B cell (primary cell): ENCODE data around the gene PDE12. TPM values are rescaled to one million over a fixed set of nuclear protein-coding genes. Genes with fewer than 3 reads are reported as not detected.

ENCODE experiments used
- ATAC-seq: fragments of 200-7000 bp; cut with Tn5 transposase; one replicate; pipeline ENCODE4 v1.10.0; 2021; ENCODE audit warnings: low read depth, mild to moderate bottlenecking, moderate number of reproducible peaks, moderate library complexity
- CTCF ChIA-PET: fragments of 350-600 bp; sonication (Branson Sonifier 250); formaldehyde crosslinking; loops from one replicate; lab custom pipeline; 2021; ENCODE audit warnings: antibody characterized with exemption, inconsistent platforms; lab: Charles Lee
- POLR2A ChIA-PET: fragments of 350-600 bp; sonication (Branson Sonifier 250); formaldehyde crosslinking; loops from one replicate; lab custom pipeline; 2021; ENCODE audit warnings: antibody characterized with exemption; lab: Charles Lee
- DNase-seq: peaks from one replicate; pipeline ENCODE4 v3.0.0; 2013
- H2AFZ ChIP-seq: 2 replicates; pipeline ENCODE4 v1.6.1; 2012; ENCODE audit warnings: mild to moderate bottlenecking, low read depth, low read length; ENCODE audit not compliant: insufficient read depth, poor library complexity, severe bottlenecking
- H3K27ac ChIP-seq, 2 donors: 1 replicate in 1 of 2; 2 replicates in 1 of 2; pipeline ENCODE4 v1.5.1; 2012 to 2013; ENCODE audit warnings: low read length in 2 of 2, mild to moderate bottlenecking in 2 of 2, moderate library complexity in 1 of 2
- H3K27me3 ChIP-seq, 4 experiments: fragments of 200-600 bp in 1 of 4; sonication (generic) in 1 of 4; replicated peaks in 1 of 4; 1 replicate in 2 of 4; 2 replicates in 2 of 4; pipeline versions ENCODE4 v1.6.1 to v1.7.0; 2013 to 2016; ENCODE audit warnings: low read length in 3 of 4, mild to moderate bottlenecking in 2 of 4, mixed read lengths in 1 of 4, moderate library complexity in 1 of 4; ENCODE audit not compliant: insufficient read depth in 4 of 4, control insufficient read depth in 3 of 4; ENCODE audit errors: control extremely low read depth in 1 of 4
- H3K36me3 ChIP-seq, 2 experiments: replicated peaks in 1 of 2; 1 replicate in 1 of 2; 2 replicates in 1 of 2; pipeline versions ENCODE4 v1.6.1 to v1.7.1; 2013; ENCODE audit warnings: low read length in 1 of 2; ENCODE audit not compliant: insufficient read depth in 2 of 2, control insufficient read depth in 1 of 2; ENCODE audit errors: control extremely low read depth in 1 of 2, extremely low read depth in 1 of 2
- H3K4me1 ChIP-seq, 2 donors: fragments of 200-600 bp in 1 of 2; sonication (generic) in 1 of 2; 1 replicate in 1 of 2; 2 replicates in 1 of 2; pipeline versions ENCODE4 v1.5.1 to v1.6.1; 2013 to 2017; ENCODE audit warnings: low read length in 2 of 2; ENCODE audit not compliant: control insufficient read depth in 2 of 2, insufficient read depth in 2 of 2
- H3K4me2 ChIP-seq: replicated peaks from 2 replicates; pipeline ENCODE3; 2012; ENCODE audit warnings: mild to moderate bottlenecking, low read depth, low read length; ENCODE audit not compliant: poor library complexity, severe bottlenecking
- H3K4me3 ChIP-seq, 5 experiments: fragments of 200-600 bp in 1 of 5; sonication (generic) in 1 of 5; 1 replicate in 3 of 5; 2 replicates in 2 of 5; pipeline versions ENCODE4 v1.5.1 to v1.7.0; 2011 to 2016; ENCODE audit warnings: low read length in 4 of 5, mild to moderate bottlenecking in 4 of 5, low read depth in 2 of 5, control low read depth in 1 of 5, moderate library complexity in 1 of 5; ENCODE audit not compliant: insufficient read depth in 1 of 5; ENCODE audit errors: control extremely low read depth in 1 of 5, extremely low read depth in 1 of 5
- H3K79me2 ChIP-seq: fragments of 200-600 bp; sonication (generic); one replicate; pipeline ENCODE4 v1.6.0; 2016; ENCODE audit warnings: low read length; ENCODE audit not compliant: control insufficient read depth, insufficient read depth
- H3K9ac ChIP-seq: fragments of 200-600 bp; sonication (generic); 2 replicates; pipeline ENCODE4 v1.6.1; 2017; ENCODE audit warnings: mild to moderate bottlenecking, low read length, moderate library complexity
- H3K9me3 ChIP-seq, 3 donors: one replicate each; pipeline versions ENCODE4 v1.6.1 to v1.7.1; 2013; ENCODE audit warnings: low read length in 2 of 3; ENCODE audit not compliant: control insufficient read depth in 2 of 3, insufficient read depth in 1 of 3; ENCODE audit errors: control extremely low read depth in 1 of 3
- H4K20me1 ChIP-seq: 2 replicates; pipeline ENCODE4 v1.6.0; 2012; ENCODE audit warnings: mild to moderate bottlenecking, low read length; ENCODE audit not compliant: insufficient read depth, control insufficient read depth, poor library complexity, severe bottlenecking
- H3K27ac Mint-ChIP-seq: one replicate; pipeline ENCODE4 v1.8.0; 2021; ENCODE audit warnings: mixed read lengths
- H3K27me3 Mint-ChIP-seq: one replicate; pipeline ENCODE4 v1.8.0; 2021; ENCODE audit warnings: mixed read lengths
- H3K4me1 Mint-ChIP-seq: one replicate; pipeline ENCODE4 v1.8.0; 2021; ENCODE audit warnings: mixed read lengths
- H3K4me3 Mint-ChIP-seq: one replicate; pipeline ENCODE4 v1.8.0; 2021; ENCODE audit warnings: mixed read lengths
- H3K9me3 Mint-ChIP-seq: one replicate; pipeline ENCODE4 v1.8.0; 2022; ENCODE audit warnings: mixed read lengths; ENCODE audit not compliant: insufficient read depth
- EZH2 ChIP-seq: IDR thresholded peaks from 2 replicates; pipeline ENCODE4 v1.6.1; 2012; ENCODE audit warnings: borderline replicate concordance, low read depth, mild to moderate bottlenecking, moderate library complexity, low read length; ENCODE audit not compliant: insufficient read depth, poor library complexity, severe bottlenecking
- WGBS: methylation state at CpG from one replicate; pipeline ENCODE4 v1.1.5; 2013; ENCODE audit warnings: missing lambda C conversion rate; ENCODE audit not compliant: insufficient coverage; 5-methylcytosine and 5-hydroxymethylcytosine counted together
- intact Hi-C: fragments of 100-400 bp; cut with micrococcal nuclease; formaldehyde crosslinking; loops from one replicate; pipeline ENCODE4 v1.10.0; 2022
- polyA plus RNA-seq: library from polyadenylated mRNA; depleted of rRNA; stranded (reverse); fragments of >200 nt; gene quantifications from 2 replicates; pipeline ENCODE4 v1.2.3, GENCODE V29; 2012
- total RNA-seq, 2 donors: library from RNA; stranded (reverse); fragments of 120-200 nt in 1 of 2; gene quantifications; 1 replicate in 1 of 2; 2 replicates in 1 of 2; pipeline versions ENCODE4 v1.2.3 to v1.2.4, GENCODE V29; 2013 to 2022
- TF ChIP-seq, protein P1 (sequence below): fragments of 200-600 bp; IDR thresholded peaks from one replicate; pipeline ENCODE4 v1.8.0; 2022; ENCODE audit warnings: antibody characterized with exemption, mild to moderate bottlenecking

Gene PDE12
- total and polyA plus RNA-seq, 2 donors (not counting 1 experiment from before 2014, with no cell fraction given) = 7.3 to 18.3 TPM

DNA sequence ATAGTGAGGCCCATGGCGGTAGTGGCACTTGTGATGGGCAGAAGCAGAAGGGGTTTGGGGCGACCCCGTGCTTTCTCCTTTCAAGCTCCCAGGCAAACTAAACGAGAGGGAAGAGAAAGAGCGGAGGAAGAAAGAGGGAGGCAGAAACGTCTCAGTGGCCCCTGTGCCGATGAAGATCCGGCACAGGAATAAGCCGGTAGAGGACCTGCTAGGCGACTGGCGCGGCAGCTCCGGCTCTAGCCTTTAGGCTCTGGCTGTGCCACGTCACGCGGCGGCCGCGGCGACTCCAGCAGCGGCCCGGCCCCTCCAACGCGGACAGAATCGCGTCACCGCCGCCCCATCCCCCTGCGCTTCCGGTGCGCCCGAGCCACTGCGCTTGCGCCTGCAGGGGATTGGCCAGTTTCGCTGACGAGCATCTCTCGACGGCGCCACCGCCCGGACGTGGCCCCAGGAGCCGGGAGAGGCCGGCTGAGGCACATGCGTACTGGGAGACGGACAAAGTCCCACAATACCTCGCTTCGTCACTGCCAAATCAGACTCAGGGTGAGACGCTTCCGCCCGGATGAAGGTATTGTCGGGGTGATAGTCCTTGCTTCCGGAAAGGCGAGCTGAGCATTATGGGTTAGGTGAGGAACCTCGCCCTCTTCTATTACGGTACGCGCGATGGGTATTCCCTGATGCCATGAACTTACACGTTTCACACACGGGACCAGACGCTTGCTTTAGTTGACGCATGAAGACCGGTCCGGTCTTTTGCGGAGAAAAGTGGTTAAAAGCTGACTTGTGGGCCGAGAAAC, 41.3 kb downstream of the PDE12 start, which contains the start of gene ARF4:
Gene ARF4, minus strand, starts transcription at position 218 of the 797 bp plus-strand sequence. Its CDS starts 204 bp downstream, at position 14.
- Histone ChIP-seq H4K20me1 (peaks cover 20% of the 10 kb centered on the region), H3K4me3 (peak within 1 kb of the TSS; percentile 67 to 99 (median 90)), H3K79me2 (peaks cover 66% of the 10 kb centered on the region), H3K4me2 (peak within 1 kb of the TSS; percentile 93), H3K27me3 (no peaks in the 10 kb centered on the region), H3K27ac (peak within 1 kb of the TSS; percentile 98), H3K4me1 (peaks cover 29 to 34% of the 10 kb centered on the region in 2 donors), H2AFZ (peak within 1 kb of the TSS; percentile 68), H3K36me3 (peaks cover 2 to 7% of the 10 kb centered on the region in 2 experiments), H3K9me3 (no peaks in the 10 kb centered on the region), H3K9ac (peak within 1 kb of the TSS; percentile 96)
- peak within 1 kb of the TSS; percentile 97 for H3K27ac Mint-ChIP-seq
- ATAC-seq (peak; percentile 88), DNase-seq (peak; percentile 100)
- peaks cover 47% of the 10 kb centered on the region for H3K4me1 Mint-ChIP-seq
- H3K27me3 Mint-ChIP-seq = no peaks in the 10 kb centered on the region
- ChIA-PET POLR2A (interaction anchor here (0.7 to 3.2 kb wide), 6 partner anchors 39 to 641 kb away, joined by 3 to 26 read pairs (median 5); partner anchors contain the start of genes PDE12 and SLMAP), CTCF (interaction anchor here (1.0 to 3.4 kb wide), 3 partner anchors 41 to 159 kb away, joined by 3 to 16 read pairs (median 8); partner anchors contain the start of genes PDE12 and SLMAP)
- no peaks in the 10 kb centered on the region for H3K9me3 Mint-ChIP-seq
- H3K4me3 Mint-ChIP-seq = peak within 1 kb of the TSS; percentile 96
- under 1% methylated on average over 63 of the region's 67 CpGs for WGBS
- TF ChIP-seq, protein P1, sequence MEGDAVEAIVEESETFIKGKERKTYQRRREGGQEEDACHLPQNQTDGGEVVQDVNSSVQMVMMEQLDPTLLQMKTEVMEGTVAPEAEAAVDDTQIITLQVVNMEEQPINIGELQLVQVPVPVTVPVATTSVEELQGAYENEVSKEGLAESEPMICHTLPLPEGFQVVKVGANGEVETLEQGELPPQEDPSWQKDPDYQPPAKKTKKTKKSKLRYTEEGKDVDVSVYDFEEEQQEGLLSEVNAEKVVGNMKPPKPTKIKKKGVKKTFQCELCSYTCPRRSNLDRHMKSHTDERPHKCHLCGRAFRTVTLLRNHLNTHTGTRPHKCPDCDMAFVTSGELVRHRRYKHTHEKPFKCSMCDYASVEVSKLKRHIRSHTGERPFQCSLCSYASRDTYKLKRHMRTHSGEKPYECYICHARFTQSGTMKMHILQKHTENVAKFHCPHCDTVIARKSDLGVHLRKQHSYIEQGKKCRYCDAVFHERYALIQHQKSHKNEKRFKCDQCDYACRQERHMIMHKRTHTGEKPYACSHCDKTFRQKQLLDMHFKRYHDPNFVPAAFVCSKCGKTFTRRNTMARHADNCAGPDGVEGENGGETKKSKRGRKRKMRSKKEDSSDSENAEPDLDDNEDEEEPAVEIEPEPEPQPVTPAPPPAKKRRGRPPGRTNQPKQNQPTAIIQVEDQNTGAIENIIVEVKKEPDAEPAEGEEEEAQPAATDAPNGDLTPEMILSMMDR = peak; percentile 17
- TF ChIP-seq EZH2 = no peak
- intact Hi-C loops = loop anchor here (1.0 to 10.0 kb wide), 8 partner anchors 41 to 915 kb away; partner anchors contain the start of genes APPL1, DENND6A, PDE12 and SLMAP
